ENCODE measurements around the gene ADGRG3.

Gene ADGRG3

DNA sequence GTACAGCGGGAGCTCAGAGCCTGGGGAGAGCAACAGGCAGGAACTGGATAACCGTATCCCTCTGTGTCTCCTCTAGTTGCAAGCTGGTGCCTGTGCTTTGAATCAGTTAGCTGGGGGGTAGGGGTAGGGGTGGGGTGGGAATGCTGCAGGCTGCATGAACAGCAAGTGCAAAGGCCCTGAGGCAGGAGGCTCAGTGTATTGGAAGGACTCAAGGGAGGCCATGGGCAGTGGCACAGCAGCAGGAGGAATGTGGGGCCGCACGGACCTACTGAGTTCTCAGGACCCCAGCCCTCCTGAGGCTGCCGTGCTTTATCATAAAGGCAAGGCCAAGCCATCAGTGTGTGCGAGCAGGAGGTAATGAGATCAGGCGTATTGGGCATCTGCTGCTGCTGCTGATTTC is 70.7 kb downstream of the ADGRG3 start:
- TF ChIP-seq, protein P1, sequence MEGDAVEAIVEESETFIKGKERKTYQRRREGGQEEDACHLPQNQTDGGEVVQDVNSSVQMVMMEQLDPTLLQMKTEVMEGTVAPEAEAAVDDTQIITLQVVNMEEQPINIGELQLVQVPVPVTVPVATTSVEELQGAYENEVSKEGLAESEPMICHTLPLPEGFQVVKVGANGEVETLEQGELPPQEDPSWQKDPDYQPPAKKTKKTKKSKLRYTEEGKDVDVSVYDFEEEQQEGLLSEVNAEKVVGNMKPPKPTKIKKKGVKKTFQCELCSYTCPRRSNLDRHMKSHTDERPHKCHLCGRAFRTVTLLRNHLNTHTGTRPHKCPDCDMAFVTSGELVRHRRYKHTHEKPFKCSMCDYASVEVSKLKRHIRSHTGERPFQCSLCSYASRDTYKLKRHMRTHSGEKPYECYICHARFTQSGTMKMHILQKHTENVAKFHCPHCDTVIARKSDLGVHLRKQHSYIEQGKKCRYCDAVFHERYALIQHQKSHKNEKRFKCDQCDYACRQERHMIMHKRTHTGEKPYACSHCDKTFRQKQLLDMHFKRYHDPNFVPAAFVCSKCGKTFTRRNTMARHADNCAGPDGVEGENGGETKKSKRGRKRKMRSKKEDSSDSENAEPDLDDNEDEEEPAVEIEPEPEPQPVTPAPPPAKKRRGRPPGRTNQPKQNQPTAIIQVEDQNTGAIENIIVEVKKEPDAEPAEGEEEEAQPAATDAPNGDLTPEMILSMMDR (IDR thresholded peaks at IDR 0.05; ENCODE audit: unreplicated experiment in 3 of 3) = no peak
- H3K27ac Mint-ChIP-seq = no peak overlapping the region
- H3K36me3 Mint-ChIP-seq (ENCODE audit: low read depth) = no peaks in the 10 kb centered on the region
- H3K4me1 Mint-ChIP-seq = peaks cover 48% of the 10 kb centered on the region
- H3K27me3 Mint-ChIP-seq (ENCODE audit: low read depth) = no peaks in the 10 kb centered on the region
- H3K9me3 Mint-ChIP-seq = no peaks in the 10 kb centered on the region
- H3K4me3 Mint-ChIP-seq = no peak overlapping the region
